Naive B cell (primary cell): ENCODE data around the gene AKAP13. TPM values are rescaled to one million over a fixed set of nuclear protein-coding genes. Genes with fewer than 3 reads are reported as not detected.
A peak's percentile ranks its signal among the peaks of the same experiment; 100 is the strongest.
"Not testable (repeated sequence)": the region's sequence is repeated elsewhere in the genome, so short reads cannot be mapped to it uniquely, and the experiment has no call there.

Experiments
- ATAC-seq, 2 donors: fragments of 150-1000 bp; cut with Tn5 transposase; 2 replicates each; pipeline ENCODE4 v1.10.0; 2021; ENCODE audit warnings: low read depth in 2 of 2, mild to moderate bottlenecking in 2 of 2, moderate library complexity in 2 of 2
- DNase-seq: peaks from one replicate; pipeline ENCODE4 v3.0.0; 2022
- H3K27ac Mint-ChIP-seq, 6 donors: one replicate each; pipeline ENCODE4 v1.8.0; 2020 to 2022; ENCODE audit warnings: mild to moderate bottlenecking in 6 of 6, mixed read lengths in 6 of 6, moderate library complexity in 5 of 6, inconsistent platforms in 2 of 6
- H3K27me3 Mint-ChIP-seq, 3 donors: one replicate each; pipeline ENCODE4 v1.8.0; 2021 to 2022; ENCODE audit warnings: mixed read lengths in 3 of 3, mild to moderate bottlenecking in 1 of 3
- H3K36me3 Mint-ChIP-seq, 2 donors: one replicate each; pipeline ENCODE4 v1.8.0; 2020 to 2022; ENCODE audit warnings: mixed read lengths in 2 of 2, inconsistent platforms in 1 of 2, mild to moderate bottlenecking in 1 of 2
- H3K4me1 Mint-ChIP-seq, 3 donors: one replicate each; pipeline ENCODE4 v1.8.0; 2020 to 2022; ENCODE audit warnings: mixed read lengths in 3 of 3, inconsistent platforms in 1 of 3, mild to moderate bottlenecking in 1 of 3, moderate library complexity in 1 of 3
- H3K4me3 Mint-ChIP-seq, 8 donors: one replicate each; pipeline ENCODE4 v1.8.0; 2020 to 2022; ENCODE audit warnings: mild to moderate bottlenecking in 8 of 8, mixed read lengths in 8 of 8, moderate library complexity in 8 of 8, inconsistent platforms in 2 of 8
- H3K9me3 Mint-ChIP-seq, 7 donors: one replicate each; pipeline ENCODE4 v1.8.0; 2020 to 2022; ENCODE audit warnings: mixed read lengths in 7 of 7, mild to moderate bottlenecking in 5 of 7, inconsistent platforms in 2 of 7, moderate library complexity in 1 of 7
- polyA plus RNA-seq, 6 donors: library from polyadenylated mRNA; unstranded; fragments of 300-500 nt; fragmentation: Illumina TruSeq; gene quantifications; one replicate each; pipeline ENCODE4 v1.2.3, GENCODE V29; 2021; ENCODE audit warnings: low read depth in 6 of 6

AKAP13 gene
- polyA plus RNA-seq, 6 donors from 2014 or later = 63.4 to 185 (median 122) TPM

- no peaks in the 10 kb centered on the region for H3K36me3 Mint-ChIP-seq
- H3K4me3 Mint-ChIP-seq = peak overlapping the region in 1 of 8 donors; percentile 7
- no peak for ATAC-seq
- H3K4me1 Mint-ChIP-seq = peaks cover 31 to 47% (median 43%) of the 10 kb centered on the region in 3 donors
- H3K27me3 Mint-ChIP-seq = no peaks in the 10 kb centered on the region
- no peak for DNase-seq
- H3K27ac Mint-ChIP-seq = peak overlapping the region in 5 of 6 donors; percentile 1 to 74 (median 67)
- H3K9me3 Mint-ChIP-seq = no peaks in the 10 kb centered on the region
Observed at GRCh38 chr15:85439996-85440395, 59.6 kb downstream of the AKAP13 start.

GRCh38 chr15:85440451-85440850, 60.0 kb downstream of the AKAP13 start:
- DNase-seq (no peak), ATAC-seq (peak in 1 of 2 donors; percentile 18)
- Mint-ChIP-seq H3K27ac (peak overlapping the region; percentile 40 to 74 (median 62)), H3K36me3 (no peaks in the 10 kb centered on the region), H3K27me3 (no peaks in the 10 kb centered on the region), H3K4me3 (peak overlapping the region in 1 of 8 donors; percentile 17), H3K9me3 (no peaks in the 10 kb centered on the region), H3K4me1 (peaks cover 36 to 51% (median 48%) of the 10 kb centered on the region in 3 donors)

- not testable (repeated sequence) for H3K27me3 Mint-ChIP-seq, H3K36me3 Mint-ChIP-seq, H3K9me3 Mint-ChIP-seq, ATAC-seq, DNase-seq
- peak overlapping the region in 3 of 8 donors; percentile 17 to 35 (median 25) for H3K4me3 Mint-ChIP-seq
- peaks cover 42 to 59% (median 56%) of the 10 kb centered on the region in 3 donors for H3K4me1 Mint-ChIP-seq
- H3K27ac Mint-ChIP-seq = peak overlapping the region in 5 of 6 donors; percentile 67 to 81 (median 74)
Observed at GRCh38 chr15:85441854-85442253, 61.5 kb downstream of the AKAP13 start.

- Mint-ChIP-seq H3K4me1 (peaks cover 50 to 66% (median 64%) of the 10 kb centered on the region in 3 donors), H3K9me3 (peaks cover 0 to 8% (median 0%) of the 10 kb centered on the region in 7 donors), H3K4me3 (peak overlapping the region; percentile 41 to 86 (median 78)), H3K36me3 (peaks cover 0 to 4% of the 10 kb centered on the region in 2 donors), H3K27ac (peak overlapping the region; percentile 48 to 97 (median 91)), H3K27me3 (no peaks in the 10 kb centered on the region)
- ATAC-seq = peak; percentile 75 to 77
- DNase-seq = peak; percentile 31
Observed at GRCh38 chr15:85443046-85443445, 62.6 kb downstream of the AKAP13 start.

GRCh38 chr15:85443593-85444087, 63.2 kb downstream of the AKAP13 start:
- H3K4me1 Mint-ChIP-seq = peaks cover 54 to 72% (median 69%) of the 10 kb centered on the region in 3 donors
- peaks cover 0 to 8% (median 0%) of the 10 kb centered on the region in 7 donors for H3K9me3 Mint-ChIP-seq
- peak overlapping the region; percentile 48 to 97 (median 91) for H3K27ac Mint-ChIP-seq
- ATAC-seq (peak; percentile 69 to 70), DNase-seq (peak; percentile 50)
- peaks cover 0 to 4% of the 10 kb centered on the region in 2 donors for H3K36me3 Mint-ChIP-seq
- no peaks in the 10 kb centered on the region for H3K27me3 Mint-ChIP-seq
- H3K4me3 Mint-ChIP-seq = peak overlapping the region; percentile 41 to 86 (median 78)

- Mint-ChIP-seq H3K4me3 (peak overlapping the region in 7 of 8 donors; percentile 30 to 86 (median 53)), H3K4me1 (peaks cover 58 to 77% (median 75%) of the 10 kb centered on the region in 3 donors)
Observed at GRCh38 chr15:85444122-85444745, 63.8 kb downstream of the AKAP13 start.

GRCh38 chr15:85445361-85445760, 65.0 kb downstream of the AKAP13 start:
- H3K4me3 Mint-ChIP-seq = no peak overlapping the region
- H3K36me3 Mint-ChIP-seq = peaks cover 5 to 10% of the 10 kb centered on the region in 2 donors
- H3K9me3 Mint-ChIP-seq = peaks cover 3 to 20% (median 11%) of the 10 kb centered on the region in 7 donors
- peaks cover 62 to 83% (median 81%) of the 10 kb centered on the region in 3 donors for H3K4me1 Mint-ChIP-seq
- no peak for ATAC-seq
- peak overlapping the region in 5 of 6 donors; percentile 45 to 92 (median 69) for H3K27ac Mint-ChIP-seq
- no peaks in the 10 kb centered on the region for H3K27me3 Mint-ChIP-seq
- no peak for DNase-seq

More at GRCh38 chr15:85444122-85444745, 63.8 kb downstream of the AKAP13 start:
- peak overlapping the region; percentile 48 to 97 (median 91) for H3K27ac Mint-ChIP-seq
- peaks cover 0 to 4% of the 10 kb centered on the region in 2 donors for H3K36me3 Mint-ChIP-seq
- peaks cover 0 to 9% (median under 1%) of the 10 kb centered on the region in 7 donors for H3K9me3 Mint-ChIP-seq
- no peak for DNase-seq
- ATAC-seq = no peak
- H3K27me3 Mint-ChIP-seq = no peaks in the 10 kb centered on the region

- Mint-ChIP-seq H3K27ac (peak overlapping the region; percentile 33 to 91 (median 76)), H3K9me3 (peaks cover 11 to 40% (median 20%) of the 10 kb centered on the region in 7 donors)
Observed at GRCh38 chr15:85451099-85451700, 70.8 kb downstream of the AKAP13 start.

GRCh38 chr15:85452436-85452835, 72.0 kb downstream of the AKAP13 start:
- H3K27ac Mint-ChIP-seq = peak overlapping the region; percentile 16 to 92 (median 81)
- peaks cover 75 to 98% (median 96%) of the 10 kb centered on the region in 3 donors for H3K4me1 Mint-ChIP-seq
- H3K36me3 Mint-ChIP-seq = peaks cover 10 to 25% of the 10 kb centered on the region in 2 donors
- H3K4me3 Mint-ChIP-seq = peak overlapping the region; percentile 14 to 81 (median 63)
- peak; percentile 30 for ATAC-seq
- H3K27me3 Mint-ChIP-seq = no peaks in the 10 kb centered on the region
- no peak for DNase-seq
- peaks cover 11 to 38% (median 20%) of the 10 kb centered on the region in 7 donors for H3K9me3 Mint-ChIP-seq

More at GRCh38 chr15:85451099-85451700, 70.8 kb downstream of the AKAP13 start:
- Mint-ChIP-seq H3K27me3 (no peaks in the 10 kb centered on the region), H3K4me1 (peaks cover 75 to 91% (median 90%) of the 10 kb centered on the region in 3 donors), H3K4me3 (peak overlapping the region in 6 of 8 donors; percentile 13 to 73 (median 46)), H3K36me3 (peaks cover 10 to 26% of the 10 kb centered on the region in 2 donors)
- DNase-seq = no peak
- ATAC-seq = no peak

GRCh38 chr15:85453144-85453872, 72.9 kb downstream of the AKAP13 start:
- DNase-seq (no peak), ATAC-seq (no peak)
- peaks cover 10 to 22% of the 10 kb centered on the region in 2 donors for H3K36me3 Mint-ChIP-seq
- H3K4me1 Mint-ChIP-seq = peaks cover 68 to 96% (median 91%) of the 10 kb centered on the region in 3 donors
- H3K9me3 Mint-ChIP-seq = peaks cover 11 to 32% (median 19%) of the 10 kb centered on the region in 7 donors
- peak overlapping the region in 6 of 8 donors; percentile 39 to 74 (median 68) for H3K4me3 Mint-ChIP-seq
- H3K27me3 Mint-ChIP-seq = no peaks in the 10 kb centered on the region
- peak overlapping the region in 5 of 6 donors; percentile 28 to 91 (median 79) for H3K27ac Mint-ChIP-seq

GRCh38 chr15:85454403-85454802, 74.0 kb downstream of the AKAP13 start:
- H3K4me1 Mint-ChIP-seq = peaks cover 68 to 93% (median 89%) of the 10 kb centered on the region in 3 donors
- no peak for DNase-seq
- H3K27ac Mint-ChIP-seq = peak overlapping the region; percentile 41 to 91 (median 74)
- H3K4me3 Mint-ChIP-seq = peak overlapping the region in 5 of 8 donors; percentile 4 to 54 (median 23)
- no peaks in the 10 kb centered on the region for H3K27me3 Mint-ChIP-seq
- peaks cover 11 to 29% (median 19%) of the 10 kb centered on the region in 7 donors for H3K9me3 Mint-ChIP-seq
- H3K36me3 Mint-ChIP-seq = peaks cover 10 to 22% of the 10 kb centered on the region in 2 donors
- ATAC-seq = no peak

GRCh38 chr15:85455891-85456290, 75.5 kb downstream of the AKAP13 start:
- ATAC-seq (no peak), DNase-seq (no peak)
- H3K4me3 Mint-ChIP-seq = peak overlapping the region in 4 of 8 donors; percentile 5 to 71 (median 48)
- peaks cover 68 to 93% (median 88%) of the 10 kb centered on the region in 3 donors for H3K4me1 Mint-ChIP-seq
- H3K27ac Mint-ChIP-seq = peak overlapping the region in 4 of 6 donors; percentile 20 to 91 (median 88)
- H3K36me3 Mint-ChIP-seq = peaks cover 0 to 11% of the 10 kb centered on the region in 2 donors
- H3K9me3 Mint-ChIP-seq = peaks cover 5 to 14% (median 6%) of the 10 kb centered on the region in 7 donors
- H3K27me3 Mint-ChIP-seq = no peaks in the 10 kb centered on the region
